ENCODE measurements around the gene MTM1.

MTM1 gene

GRCh38 chrX:150643271-150643670 lies 74.8 kb downstream of the MTM1 start:
- in situ Hi-C loops (cut with HindIII; ENCODE audit: low sequenced_read_pairs) = no loop called here
- no peak for DNase-seq (ENCODE audit: low read depth)
- H3K4me3 ChIP-seq (ENCODE audit: low read depth, low read length) = no peak overlapping the region
- no peak for TF ChIP-seq CTCF (IDR thresholded peaks at IDR 0.05; ENCODE audit: low read depth, low read length, missing control alignments)

- H3K4me3 ChIP-seq (ENCODE audit: low read depth, low read length) = no peak overlapping the region
- in situ Hi-C loops (cut with HindIII; ENCODE audit: low sequenced_read_pairs) = no loop called here
- DNase-seq (ENCODE audit: low read depth) = no peak
- no peak for TF ChIP-seq CTCF (IDR thresholded peaks at IDR 0.05; ENCODE audit: low read depth, low read length, missing control alignments)
Measured at GRCh38 chrX:150643958-150644357, 75.5 kb downstream of the MTM1 start.

- no peak overlapping the region for H3K4me3 ChIP-seq (ENCODE audit: low read depth, low read length)
- DNase-seq (ENCODE audit: low read depth) = no peak
- TF ChIP-seq CTCF (IDR thresholded peaks at IDR 0.05; ENCODE audit: low read depth, low read length, missing control alignments) = no peak
- in situ Hi-C loops (cut with HindIII; ENCODE audit: low sequenced_read_pairs) = no loop called here
Measured at GRCh38 chrX:150644422-150644821, 76.0 kb downstream of the MTM1 start.

GRCh38 chrX:150647331-150647730 lies 78.9 kb downstream of the MTM1 start:
- in situ Hi-C loops (cut with HindIII; ENCODE audit: low sequenced_read_pairs) = loop anchor here (5.0 kb wide), 1 partner anchor 65 kb away; no protein-coding TSS in a partner anchor
- H3K4me3 ChIP-seq (ENCODE audit: low read depth, low read length) = no peak overlapping the region
- TF ChIP-seq CTCF (IDR thresholded peaks at IDR 0.05; ENCODE audit: low read depth, low read length, missing control alignments) = no peak
- no peak for DNase-seq (ENCODE audit: low read depth)

- in situ Hi-C loops (cut with HindIII; ENCODE audit: low sequenced_read_pairs) = loop anchor here (5.0 kb wide), 1 partner anchor 64 kb away; no protein-coding TSS in a partner anchor
- H3K4me3 ChIP-seq (ENCODE audit: low read depth, low read length) = no peak overlapping the region
- no peak for TF ChIP-seq CTCF (IDR thresholded peaks at IDR 0.05; ENCODE audit: low read depth, low read length, missing control alignments)
- no peak for DNase-seq (ENCODE audit: low read depth)
Measured at GRCh38 chrX:150648296-150648940, 80.0 kb downstream of the MTM1 start.

- H3K4me3 ChIP-seq (ENCODE audit: low read depth, low read length) = no peak overlapping the region
- no peak for TF ChIP-seq CTCF (IDR thresholded peaks at IDR 0.05; ENCODE audit: low read depth, low read length, missing control alignments)
- DNase-seq (ENCODE audit: low read depth) = no peak
- in situ Hi-C loops (cut with HindIII; ENCODE audit: low sequenced_read_pairs) = loop anchor here (5.0 kb wide), 1 partner anchor 63 kb away; no protein-coding TSS in a partner anchor
Measured at GRCh38 chrX:150649096-150649870, 80.9 kb downstream of the MTM1 start.
